ENCODE data around the gene KLHDC3. TPM values are rescaled to one million over a fixed set of nuclear protein-coding genes. Genes with fewer than 3 reads are reported as not detected.

Gene KLHDC3
- total and polyA plus RNA-seq, 9 of the 15 experiments (the other 6 are each of a cell fraction or from before 2014, with no cell fraction given), result 4.5 to 171 (median 107) TPM

GRCh38 chr6:43019152-43019551 is 5.1 kb downstream of the KLHDC3 start:
- CTCF ChIA-PET (ENCODE audit: low intra/inter-chr PET ratio), result no interaction called here
- Histone ChIP-seq H2AFZ (ENCODE audit: low read depth, low read length) (no peak overlapping the region), H3K36me3 (ENCODE audit: control insufficient read depth, insufficient read depth, low read length) (peaks cover 65% of the 10 kb centered on the region), H3K27ac (ENCODE audit: extremely low read depth, low read depth, low read length) (peak overlapping the region; percentile 35; the same call in 1 of the 3 replicates), H3K9me3 (replicated peaks; ENCODE audit: control insufficient read depth, insufficient read depth, low read depth, low read length) (no peaks in the 10 kb centered on the region), H3K79me2 (ENCODE audit: control insufficient read depth, insufficient read depth, low read length) (peaks cover 66% of the 10 kb centered on the region), H3K4me1 (replicated peaks in 1 of 2; ENCODE audit: control insufficient read depth in 2 of 2, insufficient read depth in 2 of 2, low read length in 2 of 2) (peaks cover 43 to 45% of the 10 kb centered on the region in 2 experiments), H3K9me1 (ENCODE audit: control insufficient read depth, insufficient read depth, low read length) (no peaks in the 10 kb centered on the region), H3K9ac (ENCODE audit: insufficient read depth in 1 of 2, low read depth in 2 of 2, low read length in 2 of 2) (peak overlapping the region; percentile 8 to 62; a peak in 2 of 4 replicates), H3K4me3 (no peak overlapping the region), H4K20me1 (replicated peaks; ENCODE audit: control insufficient read depth, insufficient read depth, low read length) (0 out of 2 replicates have a peak, but pooled peaks cover 4% of the 10 kb centered on the region), H3K4me2 (ENCODE audit: insufficient read depth, low read length) (no peak overlapping the region), H3K27me3 (ENCODE audit: control insufficient read depth in 2 of 2, insufficient read depth in 2 of 2, low read length in 2 of 2) (no peaks in the 10 kb centered on the region)
- WGBS (ENCODE audit: insufficient coverage, low coverage, missing lambda C conversion rate), result 37% methylated on average over 2 of the region's 2 CpGs
- intact Hi-C loops (cut with micrococcal nuclease), result no loop called here
- DNase-seq (ENCODE audit: extremely low read depth in 1 of 4, low spot score in 3 of 4) (peak in 1 of 4 experiments; percentile 30), ATAC-seq (no peak), FAIRE-seq (peak; percentile 66)
- TF ChIP-seq CBFA2T2 (conservative IDR thresholded peaks at IDR 0.05) (peak; percentile 14; the same call in 1 of the 2 replicates), PYGO2 (tag; IDR thresholded peaks at IDR 0.05) (no peak), KLF6 (CRISPR knock-in tag; IDR thresholded peaks at IDR 0.05; ENCODE audit: borderline replicate concordance) (no peak), CBFA2T3 (IDR thresholded peaks at IDR 0.05) (peak; percentile 63), CBX8 (IDR thresholded peaks at IDR 0.05; ENCODE audit: borderline replicate concordance, extremely low read depth, low read depth, low read length, poor library complexity, severe bottlenecking) (no peak), TCF3 (CRISPR knock-in tag; IDR thresholded peaks at IDR 0.05) (0 out of 2 replicates have a peak, but pooled peaks have one; percentile 16)
- TF ChIP-seq, protein P1, sequence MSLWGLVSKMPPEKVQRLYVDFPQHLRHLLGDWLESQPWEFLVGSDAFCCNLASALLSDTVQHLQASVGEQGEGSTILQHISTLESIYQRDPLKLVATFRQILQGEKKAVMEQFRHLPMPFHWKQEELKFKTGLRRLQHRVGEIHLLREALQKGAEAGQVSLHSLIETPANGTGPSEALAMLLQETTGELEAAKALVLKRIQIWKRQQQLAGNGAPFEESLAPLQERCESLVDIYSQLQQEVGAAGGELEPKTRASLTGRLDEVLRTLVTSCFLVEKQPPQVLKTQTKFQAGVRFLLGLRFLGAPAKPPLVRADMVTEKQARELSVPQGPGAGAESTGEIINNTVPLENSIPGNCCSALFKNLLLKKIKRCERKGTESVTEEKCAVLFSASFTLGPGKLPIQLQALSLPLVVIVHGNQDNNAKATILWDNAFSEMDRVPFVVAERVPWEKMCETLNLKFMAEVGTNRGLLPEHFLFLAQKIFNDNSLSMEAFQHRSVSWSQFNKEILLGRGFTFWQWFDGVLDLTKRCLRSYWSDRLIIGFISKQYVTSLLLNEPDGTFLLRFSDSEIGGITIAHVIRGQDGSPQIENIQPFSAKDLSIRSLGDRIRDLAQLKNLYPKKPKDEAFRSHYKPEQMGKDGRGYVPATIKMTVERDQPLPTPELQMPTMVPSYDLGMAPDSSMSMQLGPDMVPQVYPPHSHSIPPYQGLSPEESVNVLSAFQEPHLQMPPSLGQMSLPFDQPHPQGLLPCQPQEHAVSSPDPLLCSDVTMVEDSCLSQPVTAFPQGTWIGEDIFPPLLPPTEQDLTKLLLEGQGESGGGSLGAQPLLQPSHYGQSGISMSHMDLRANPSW (CRISPR knock-in tag; IDR thresholded peaks at IDR 0.05), result no peak
- no TSS peak for BruUV-seq (replicated peaks)
- in situ Hi-C loops (cut with MboI), result no loop called here
- POLR2A ChIA-PET, result interaction anchor here (1.4 kb wide), 1 partner anchor 29 kb away, joined by 3 read pairs; no protein-coding TSS in a partner anchor
